Panc1 (cell line): ENCODE data around the gene LITAFD. TPM values are rescaled to one million over a fixed set of nuclear protein-coding genes. Genes with fewer than 3 reads are reported as not detected.

ENCODE experiments used
- ATAC-seq: fragments of 200-7000 bp; cut with Tn5 transposase; 2 replicates; pipeline ENCODE4 v1.9.1; 2020; ENCODE audit warnings: mild to moderate bottlenecking, moderate library complexity
- BruUV-seq: library from RNA; stranded (reverse); fragments of 400-500 nt; replicated peaks from 2 replicates; lab custom pipeline; 2021; lab: Mats Ljungman, UMichigan
- CTCF ChIA-PET: fragments of 300-600 bp; sonication (Branson Sonifier 250); formaldehyde crosslinking; loops from one replicate; lab custom pipeline; 2022; ENCODE audit warnings: antibody characterized with exemption; lab: Charles Lee
- POLR2A ChIA-PET: fragments of 300-600 bp; sonication (Branson Sonifier 250); formaldehyde crosslinking; loops from one replicate; lab custom pipeline; 2022; ENCODE audit warnings: antibody characterized with exemption; lab: Charles Lee
- DNase-seq: peaks from one replicate; pipeline ENCODE4 v3.0.0-alpha.2; 2010; ENCODE audit warnings: low read depth, low spot score
- H3K27ac ChIP-seq: 2 replicates; pipeline ENCODE4 v1.5.1; 2011; ENCODE audit warnings: mild to moderate bottlenecking, low read length, inconsistent platforms
- H3K27me3 ChIP-seq: fragments of 200-500 bp; sonication (Bioruptor generic); 2 replicates; pipeline ENCODE4 v1.6.0; 2014; ENCODE audit warnings: low read length, inconsistent platforms; ENCODE audit not compliant: control insufficient read depth, insufficient read depth
- H3K36me3 ChIP-seq: fragments of 200-500 bp; sonication (Bioruptor generic); 2 replicates; pipeline ENCODE4 v1.5.1; 2014; ENCODE audit warnings: inconsistent platforms, mild to moderate bottlenecking, low read length, moderate library complexity; ENCODE audit not compliant: control insufficient read depth, insufficient read depth
- H3K4me1 ChIP-seq: 2 replicates; pipeline ENCODE4 v1.5.1; 2011; ENCODE audit warnings: inconsistent platforms, mild to moderate bottlenecking, low read length, moderate library complexity; ENCODE audit not compliant: control insufficient read depth, insufficient read depth
- H3K4me3 ChIP-seq, 2 experiments: 2 replicates each; pipeline ENCODE4 v1.5.1; 2011 to 2012; ENCODE audit warnings: low read depth in 2 of 2, low read length in 2 of 2, mild to moderate bottlenecking in 2 of 2, inconsistent platforms in 1 of 2, moderate library complexity in 1 of 2
- H3K9me3 ChIP-seq: fragments of 200-500 bp; sonication (Bioruptor generic); 2 replicates; pipeline ENCODE4 v1.5.1; 2014; ENCODE audit warnings: low read depth, mild to moderate bottlenecking, inconsistent platforms, low read length, moderate library complexity; ENCODE audit not compliant: control insufficient read depth, insufficient read depth
- CTCF ChIP-seq: fragments of 450-650 bp; IDR thresholded peaks from 2 replicates; pipeline ENCODE4 v1.5.1; 2017; ENCODE audit warnings: mild to moderate bottlenecking
- POLR2AphosphoS5 ChIP-seq: IDR thresholded peaks from 2 replicates; pipeline ENCODE4 v1.6.1; 2012; ENCODE audit warnings: mild to moderate bottlenecking, low read depth, low read length, moderate library complexity
- REST ChIP-seq, 2 experiments: IDR thresholded peaks; 2 replicates each; pipeline ENCODE4 v1.6.1; 2011 to 2012; ENCODE audit warnings: low read depth in 2 of 2, control low read depth in 1 of 2, low read length in 1 of 2, mild to moderate bottlenecking in 1 of 2, moderate library complexity in 1 of 2; ENCODE audit not compliant: insufficient read depth in 1 of 2
- SIN3A ChIP-seq: IDR thresholded peaks from 2 replicates; pipeline ENCODE4 v1.6.1; 2012; ENCODE audit warnings: low read depth, mild to moderate bottlenecking, low read length, moderate library complexity, borderline replicate concordance; ENCODE audit not compliant: insufficient read depth
- TCF7L2 ChIP-seq: IDR thresholded peaks from 2 replicates; pipeline ENCODE4 v1.6.1; 2011; ENCODE audit warnings: mild to moderate bottlenecking, low read depth, low read length, inconsistent platforms
- in situ Hi-C: cut with HindIII; loops from 2 replicates; pipeline ENCODE4 v1.10.0; 2016; ENCODE audit warnings: low sequenced_read_pairs, low pct_unique_long_range_greater_than_20kb
- intact Hi-C: fragments of 100-400 bp; cut with micrococcal nuclease; formaldehyde crosslinking; loops from one replicate; pipeline ENCODE4 v1.10.0; 2022; ENCODE audit not compliant: unreplicated experiment
- total RNA-seq: library from RNA; stranded (reverse); gene quantifications from one replicate; pipeline ENCODE4 v1.2.1, GENCODE V29; 2021; ENCODE audit not compliant: unreplicated experiment

LITAFD gene
- total RNA-seq, 1 experiment from 2014 or later: not detected

- ATAC-seq: no peak
- ChIA-PET POLR2A (interaction anchor here (0.6 kb wide), 1 partner anchor 17 kb away, joined by 3 read pairs; no protein-coding TSS in a partner anchor), CTCF (no interaction called here)
- DNase-seq: no peak
- Histone ChIP-seq H3K4me3 (no peak overlapping the region), H3K36me3 (peaks cover 25% of the 10 kb centered on the region), H3K4me1 (no peaks in the 10 kb centered on the region), H3K27me3 (no peaks in the 10 kb centered on the region), H3K9me3 (no peaks in the 10 kb centered on the region), H3K27ac (no peak overlapping the region)
- intact Hi-C loops (no loop called here), in situ Hi-C loops (no loop called here)
- TF ChIP-seq TCF7L2: no peak
- no peak for TF ChIP-seq SIN3A
- no peak for TF ChIP-seq REST (IDR thresholded peaks at IDR 0.05; ENCODE audit: insufficient read depth in 1 of 2, low read depth in 2 of 2, low read length in 1 of 2)
- no peak for TF ChIP-seq CTCF
- BruUV-seq: no TSS peak
These were observed 12.7 kb downstream of the LITAFD start for GRCh38 chr16:8894736-8895334.

GRCh38 chr16:8898660-8899318 is 16.6 kb downstream of the LITAFD start:
- no peaks in the 10 kb centered on the region for H3K27me3 ChIP-seq
- TF ChIP-seq SIN3A (no peak), TCF7L2 (no peak), CTCF (no peak), POLR2AphosphoS5 (no peak), REST (IDR thresholded peaks at IDR 0.05; ENCODE audit: insufficient read depth in 1 of 2, low read depth in 2 of 2, low read length in 1 of 2) (no peak)
- no peak overlapping the region for H3K4me3 ChIP-seq
- H3K36me3 ChIP-seq: peaks cover 46% of the 10 kb centered on the region
- no peak overlapping the region for H3K27ac ChIP-seq
- H3K4me1 ChIP-seq: no peaks in the 10 kb centered on the region
- ChIA-PET POLR2A (no interaction called here), CTCF (interaction anchor here (0.5 kb wide), 1 partner anchor 143 kb away, joined by 4 read pairs; no protein-coding TSS in a partner anchor)
- ATAC-seq: no peak
- no peaks in the 10 kb centered on the region for H3K9me3 ChIP-seq
- intact Hi-C loops (no loop called here), in situ Hi-C loops (no loop called here)
- no TSS peak for BruUV-seq
- no peak for DNase-seq
